Fibroblast of lung (primary cell): ENCODE results near the gene CEP170. TPM values are rescaled to one million over a fixed set of nuclear protein-coding genes. Genes with fewer than 3 reads are reported as not detected.
"Not testable (repeated sequence)": the region's sequence is repeated elsewhere in the genome, so short reads cannot be mapped to it uniquely, and the experiment has no call there.

Experiments
- DNase-seq, 2 donors: peaks; one replicate each; pipeline versions ENCODE4 v3.0.0 to v3.0.0-alpha.2; 2010; ENCODE audit warnings: low read depth in 2 of 2
- H2AFZ ChIP-seq: 2 replicates; pipeline ENCODE4 v1.5.1; 2012; ENCODE audit warnings: low read length, control low read depth, inconsistent platforms
- H3K27ac ChIP-seq: 2 replicates; pipeline ENCODE4 v1.5.1; 2011; ENCODE audit warnings: low read length, control low read depth; ENCODE audit not compliant: insufficient read depth
- H3K27me3 ChIP-seq: 2 replicates; pipeline ENCODE4 v1.5.1; 2011; ENCODE audit warnings: mild to moderate bottlenecking, low read length; ENCODE audit not compliant: control insufficient read depth, insufficient read depth
- H3K36me3 ChIP-seq: 2 replicates; pipeline ENCODE4 v1.5.1; 2011; ENCODE audit warnings: low read length; ENCODE audit not compliant: control insufficient read depth, insufficient read depth
- H3K4me1 ChIP-seq: 2 replicates; pipeline ENCODE4 v1.5.1; 2011; ENCODE audit warnings: low read length; ENCODE audit not compliant: control insufficient read depth, insufficient read depth; ENCODE audit errors: extremely low read depth
- H3K4me2 ChIP-seq: 2 replicates; pipeline ENCODE4 v1.5.1; 2011; ENCODE audit warnings: low read length, control low read depth; ENCODE audit not compliant: insufficient read depth; ENCODE audit errors: extremely low read depth
- H3K4me3 ChIP-seq, 4 experiments: fragments of 200-600 bp in 1 of 4; sonication (generic) in 1 of 4; replicated peaks in 1 of 4; 2 replicates each; pipeline ENCODE4 v1.5.1; 2011 to 2016; ENCODE audit warnings: low read length in 4 of 4, low read depth in 3 of 4, mild to moderate bottlenecking in 3 of 4, control low read depth in 2 of 4, inconsistent platforms in 1 of 4, mixed read lengths in 1 of 4; ENCODE audit not compliant: insufficient read depth in 1 of 4; ENCODE audit errors: control extremely low read depth in 1 of 4
- H3K79me2 ChIP-seq: 2 replicates; pipeline ENCODE4 v1.5.1; 2012; ENCODE audit warnings: mild to moderate bottlenecking, low read length, inconsistent platforms; ENCODE audit not compliant: control insufficient read depth, insufficient read depth
- H3K9ac ChIP-seq: 2 replicates; pipeline ENCODE4 v1.5.1; 2011; ENCODE audit warnings: mild to moderate bottlenecking, low read length, control low read depth; ENCODE audit not compliant: insufficient read depth
- H3K9me3 ChIP-seq: 2 replicates; pipeline ENCODE4 v1.5.1; 2012; ENCODE audit warnings: low read depth, low read length; ENCODE audit not compliant: control insufficient read depth, insufficient read depth
- H4K20me1 ChIP-seq: 2 replicates; pipeline ENCODE4 v1.5.1; 2011; ENCODE audit warnings: low read length; ENCODE audit not compliant: control insufficient read depth, insufficient read depth; ENCODE audit errors: extremely low read depth
- polyA plus RNA-seq, 2 donors: library from polyadenylated mRNA; depleted of rRNA in 1 of 2; stranded (reverse) in 1 of 2; unstranded in 1 of 2; fragments of >200 nt; gene quantifications; 2 replicates each; pipeline ENCODE4 v1.2.1, GENCODE V29; 2011 to 2012; ENCODE audit warnings: missing spikeins in 1 of 2
- total RNA-seq: library from RNA; depleted of rRNA; stranded (reverse); fragments of >200 nt; gene quantifications from 2 replicates; pipeline ENCODE4 v1.2.1, GENCODE V29; 2014

The CEP170 gene
- total and polyA plus RNA-seq, 2 donors (not counting 1 experiment from before 2014, with no cell fraction given) = 86.0 to 92.0 TPM

DNA sequence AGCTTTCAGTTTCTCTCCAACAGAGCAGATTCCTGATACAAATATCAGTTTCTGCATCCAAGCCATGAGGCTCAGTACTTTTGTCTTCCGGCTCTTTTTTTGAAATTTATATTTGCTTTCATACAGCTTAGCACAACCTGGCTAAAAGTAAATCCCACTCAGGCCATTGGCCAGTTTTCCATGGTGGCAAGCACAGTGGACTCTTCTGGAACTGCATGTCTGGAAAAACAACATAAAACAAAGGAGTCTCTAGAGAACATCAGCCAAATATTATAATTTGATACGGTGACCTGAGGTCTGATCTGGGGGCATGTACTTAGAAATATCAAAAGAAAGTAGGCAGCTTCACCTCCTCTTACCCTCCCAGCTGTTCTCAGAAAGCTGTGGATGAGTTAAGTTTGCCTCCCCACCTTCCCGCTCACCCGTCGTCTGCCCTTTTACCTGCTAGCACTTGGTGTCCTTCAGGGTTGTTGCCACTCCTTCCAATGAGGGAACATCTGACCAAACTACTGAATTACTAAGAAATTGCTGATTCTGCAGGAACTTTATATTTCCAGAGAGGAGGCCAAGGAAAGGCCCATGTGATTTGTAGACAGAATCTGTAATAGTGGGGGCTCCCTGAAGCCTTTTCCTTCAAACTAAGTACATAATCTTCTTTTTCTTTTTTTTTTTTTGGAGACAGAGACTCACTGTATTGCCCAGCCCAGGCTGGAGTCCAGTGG is 136.3 kb downstream of the CEP170 start:
- not testable (repeated sequence) for H2AFZ ChIP-seq, H3K4me3 ChIP-seq, H3K4me1 ChIP-seq, H3K79me2 ChIP-seq, H3K27me3 ChIP-seq, H3K27ac ChIP-seq, DNase-seq, H4K20me1 ChIP-seq, H3K9ac ChIP-seq, H3K4me2 ChIP-seq, H3K9me3 ChIP-seq, H3K36me3 ChIP-seq

DNA sequence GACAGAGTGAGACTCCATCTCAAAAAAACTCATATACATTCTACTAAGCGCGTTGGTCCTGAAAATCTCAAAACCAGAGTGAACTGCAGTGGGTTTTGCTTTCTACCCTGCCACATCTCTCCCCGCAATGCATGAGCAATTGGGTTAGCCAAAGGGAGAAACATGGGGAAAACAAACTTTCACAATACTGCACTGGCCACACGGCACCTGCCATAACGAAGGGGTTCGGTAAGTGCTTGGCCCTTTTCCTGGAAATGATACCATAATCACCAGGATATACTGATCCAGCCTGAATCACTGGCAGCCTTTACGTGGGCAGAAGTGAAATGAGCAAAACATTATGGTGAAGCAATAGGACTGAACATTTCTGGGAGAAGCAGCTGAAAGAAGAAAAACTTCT is 138.9 kb downstream of the CEP170 start:
- not testable (repeated sequence) for H3K36me3 ChIP-seq, H3K4me3 ChIP-seq, H3K9me3 ChIP-seq, H3K27me3 ChIP-seq, H3K27ac ChIP-seq, H3K4me2 ChIP-seq, H2AFZ ChIP-seq, H4K20me1 ChIP-seq, H3K79me2 ChIP-seq, H3K9ac ChIP-seq, H3K4me1 ChIP-seq
- DNase-seq = peak in 1 of 2 donors; percentile 24

DNA sequence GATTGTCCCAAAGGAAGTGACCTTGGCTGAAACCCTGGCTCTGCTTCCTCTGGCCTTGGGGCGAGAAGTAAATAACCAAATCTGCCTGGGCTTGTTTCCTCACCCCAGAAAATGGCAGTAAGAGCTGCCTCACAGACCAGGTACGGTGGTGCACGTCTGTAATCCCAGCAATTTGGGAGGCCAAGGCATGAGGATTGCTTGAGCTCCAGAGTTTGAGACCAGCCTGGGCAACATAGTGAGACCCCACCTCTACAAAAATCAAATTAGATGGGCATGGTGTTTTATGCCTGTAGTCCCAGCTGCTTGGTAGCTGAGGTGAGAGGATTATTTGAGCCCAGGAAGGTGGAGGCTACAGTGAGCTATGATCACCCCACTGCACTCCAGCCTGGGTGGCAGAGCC is 140.3 kb downstream of the CEP170 start:
- not testable (repeated sequence) for H4K20me1 ChIP-seq, H3K27ac ChIP-seq, H3K36me3 ChIP-seq, H2AFZ ChIP-seq, H3K9me3 ChIP-seq, H3K4me1 ChIP-seq, H3K4me3 ChIP-seq, H3K9ac ChIP-seq, H3K27me3 ChIP-seq, DNase-seq, H3K79me2 ChIP-seq, H3K4me2 ChIP-seq

DNA sequence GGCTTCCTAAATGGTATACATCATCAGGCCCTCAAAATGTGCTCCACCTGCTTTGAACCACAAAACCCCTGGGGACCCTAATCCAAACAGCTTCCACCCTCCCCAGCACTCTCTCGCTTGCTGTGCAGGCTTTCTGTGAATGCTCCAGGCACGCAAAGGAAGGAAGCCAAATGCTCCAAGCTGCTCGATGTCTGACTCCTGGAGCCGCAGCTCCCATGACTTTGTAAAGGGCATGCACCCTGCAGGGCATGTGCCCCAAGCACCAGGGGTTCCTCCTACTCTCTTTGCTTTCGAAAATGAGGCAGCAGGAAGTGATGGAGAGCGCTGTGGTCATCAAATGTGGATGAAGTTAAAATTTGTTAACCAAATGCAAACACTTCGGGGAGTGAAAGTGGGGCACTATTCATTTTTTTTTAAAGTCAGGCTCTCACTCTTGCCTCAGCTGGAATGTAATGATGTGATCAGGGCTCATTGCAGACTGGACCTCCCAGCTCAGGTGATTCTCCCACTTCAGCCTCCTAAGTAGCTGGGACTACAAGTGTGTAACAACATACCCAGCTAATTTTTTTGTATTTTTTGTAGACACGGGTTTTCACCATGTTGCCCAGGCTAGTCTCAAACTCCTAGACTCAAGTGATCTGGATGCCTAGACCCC is 140.9 kb downstream of the CEP170 start:
- not testable (repeated sequence) for H3K4me3 ChIP-seq, H3K79me2 ChIP-seq, H3K27me3 ChIP-seq, H3K27ac ChIP-seq, H3K9ac ChIP-seq, H2AFZ ChIP-seq, H3K36me3 ChIP-seq, H3K4me1 ChIP-seq, H4K20me1 ChIP-seq, H3K9me3 ChIP-seq, H3K4me2 ChIP-seq
- peak; percentile 33 to 47 for DNase-seq

DNA sequence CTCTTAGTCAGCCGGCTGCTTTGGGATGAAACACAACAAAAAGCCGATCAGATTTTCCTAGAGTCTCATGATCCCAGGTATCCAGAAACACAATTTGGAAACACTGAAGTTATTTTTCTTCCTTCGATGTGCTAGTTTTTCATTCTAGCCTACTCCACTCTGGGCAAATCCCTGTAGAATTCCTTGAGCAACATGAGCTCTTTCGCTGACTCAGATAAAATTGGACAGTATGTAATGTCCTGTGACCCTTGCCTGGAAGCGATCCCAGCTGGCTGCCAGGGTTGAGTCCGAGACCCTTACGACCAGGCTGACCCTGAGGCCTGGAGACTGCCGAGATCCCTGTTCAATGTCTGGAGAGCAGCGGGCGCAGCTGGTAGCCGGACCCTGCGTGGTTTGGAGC is 147.9 kb downstream of the CEP170 start:
- not testable (repeated sequence) for H3K36me3 ChIP-seq, H2AFZ ChIP-seq, H3K9me3 ChIP-seq, H4K20me1 ChIP-seq, H3K4me1 ChIP-seq, DNase-seq, H3K27ac ChIP-seq, H3K27me3 ChIP-seq, H3K9ac ChIP-seq, H3K79me2 ChIP-seq, H3K4me3 ChIP-seq, H3K4me2 ChIP-seq

DNA sequence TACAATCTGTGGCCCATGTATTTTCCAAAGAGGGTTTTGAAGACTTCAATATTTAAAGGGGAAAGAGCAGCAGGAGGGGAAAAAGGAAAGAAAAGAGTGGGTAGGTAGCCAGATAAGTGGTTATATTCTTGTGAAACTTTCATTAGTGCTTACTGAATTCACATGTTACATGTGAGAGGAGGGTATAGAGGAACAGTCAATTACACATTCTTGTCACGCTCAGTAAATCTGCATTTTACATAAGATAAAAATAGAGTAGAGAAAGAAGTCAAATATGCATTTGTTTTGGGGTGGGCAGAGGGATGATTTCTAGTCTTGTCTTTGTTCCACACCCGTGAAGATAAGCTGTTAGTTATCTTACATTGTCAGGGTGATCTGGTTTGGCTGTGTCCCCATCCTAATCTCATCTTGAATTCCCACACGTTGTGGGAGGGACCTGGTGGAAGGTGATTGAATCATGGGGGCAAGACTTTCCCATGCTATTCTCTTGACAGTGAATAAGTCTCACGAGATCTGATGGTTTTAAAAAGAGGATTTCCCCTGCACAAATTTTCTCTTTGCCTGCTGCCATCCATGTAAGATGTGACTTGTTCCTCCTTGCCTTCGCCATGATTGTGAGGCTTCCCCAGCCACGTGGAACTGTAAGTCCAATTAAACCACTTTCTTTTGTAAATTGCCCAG is 149.3 kb downstream of the CEP170 start:
- not testable (repeated sequence) for H3K9me3 ChIP-seq, H3K36me3 ChIP-seq, H3K4me3 ChIP-seq, H3K27ac ChIP-seq, DNase-seq, H3K4me2 ChIP-seq, H3K27me3 ChIP-seq, H3K4me1 ChIP-seq, H3K9ac ChIP-seq, H3K79me2 ChIP-seq, H2AFZ ChIP-seq, H4K20me1 ChIP-seq
